NCI-H1092 (cell line): ENCODE results near the gene NRIP2.

Experiments used
- DNase-seq: peaks from one replicate; lab custom pipeline; 2025; lab: John Stamatoyannopoulos, UW

NRIP2 gene

DNA sequence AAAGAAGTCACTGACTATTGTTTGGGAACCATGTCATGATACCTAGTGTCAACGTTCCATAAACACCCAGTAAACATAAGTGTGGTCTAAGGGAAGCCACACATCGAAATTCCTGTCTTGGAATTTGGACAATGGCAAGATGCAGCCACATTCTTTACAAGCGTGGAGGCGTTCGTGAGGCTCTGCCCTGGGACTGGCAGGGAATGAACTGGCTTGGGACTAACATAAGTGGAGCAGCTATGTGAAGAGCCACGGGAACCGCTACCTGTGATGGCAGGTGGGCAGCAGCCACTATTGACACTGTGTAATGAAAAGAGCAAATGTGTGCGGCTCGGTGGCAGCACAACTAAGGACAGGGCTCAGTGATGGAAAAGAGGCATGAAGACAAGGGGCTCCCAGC is 10.0 kb upstream of the NRIP2 start:
- DNase-seq: no peak

DNA sequence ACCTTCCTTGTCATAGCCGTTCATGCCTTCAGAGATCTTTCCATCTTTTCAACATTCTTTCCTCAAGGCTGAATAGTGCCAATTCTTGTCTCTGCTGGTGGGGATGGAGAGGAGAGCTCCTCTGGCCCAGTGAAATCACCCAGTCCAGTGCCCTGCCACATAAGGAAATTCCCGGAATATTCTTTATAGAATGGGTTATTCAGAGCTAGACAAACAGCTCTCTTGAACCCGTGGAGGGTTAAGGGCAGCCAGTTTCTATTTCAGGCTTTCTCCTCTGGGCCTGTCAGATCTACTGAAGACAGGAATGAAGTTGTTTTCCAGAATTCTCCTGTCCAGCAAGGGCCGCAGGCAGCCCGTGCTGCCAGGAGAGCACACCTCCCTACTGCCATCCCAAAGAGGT is 8.1 kb upstream of the NRIP2 start:
- DNase-seq: no peak

DNA sequence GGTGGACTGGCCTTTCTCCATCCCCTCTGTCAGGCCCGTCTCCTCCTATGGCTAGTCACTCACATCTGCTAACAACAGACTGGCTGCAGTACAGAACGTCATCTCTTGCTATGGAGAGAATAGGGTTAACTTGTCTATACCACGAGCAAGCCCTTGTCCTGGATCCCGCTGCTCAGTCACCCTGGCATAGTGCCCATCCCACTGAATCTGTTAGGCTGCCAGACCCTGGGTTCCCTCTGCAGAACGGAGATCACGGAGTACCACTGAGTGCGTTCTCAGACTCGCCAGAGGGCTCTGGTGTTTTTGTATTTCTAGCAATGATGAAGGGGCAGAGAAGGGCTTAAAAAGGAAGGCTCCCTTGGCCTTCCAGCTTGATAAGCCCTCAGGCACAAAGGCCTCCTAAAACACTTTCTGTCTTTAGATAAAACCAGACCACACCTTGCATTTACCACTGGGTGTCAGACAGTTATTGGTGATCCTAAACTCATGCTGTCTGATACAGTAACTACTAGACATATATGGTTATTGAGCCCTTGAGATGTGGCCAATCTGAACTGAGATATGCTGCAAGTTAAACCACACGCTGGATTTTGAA is 6.3 kb upstream of the NRIP2 start:
- no peak for DNase-seq

DNA sequence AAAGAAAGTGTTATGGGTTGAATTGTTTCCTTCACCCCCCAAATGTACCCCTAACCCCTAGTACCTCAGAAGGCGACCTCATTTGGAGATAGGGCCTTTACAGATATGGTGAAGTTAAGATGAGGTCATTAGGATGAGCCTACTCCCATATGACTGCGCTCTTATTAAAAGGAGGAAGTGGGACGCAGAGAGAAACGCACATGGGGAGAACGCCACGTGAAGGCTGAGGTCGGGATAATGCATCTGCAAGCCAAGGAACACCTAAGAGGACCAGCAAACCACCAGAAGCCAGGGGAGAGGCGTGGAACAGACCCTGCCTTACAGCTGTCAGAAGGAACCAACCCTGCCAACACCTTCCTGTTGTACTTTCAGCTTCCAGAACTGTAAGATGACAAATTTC is 1.7 kb upstream of the NRIP2 start:
- no peak for DNase-seq

DNA sequence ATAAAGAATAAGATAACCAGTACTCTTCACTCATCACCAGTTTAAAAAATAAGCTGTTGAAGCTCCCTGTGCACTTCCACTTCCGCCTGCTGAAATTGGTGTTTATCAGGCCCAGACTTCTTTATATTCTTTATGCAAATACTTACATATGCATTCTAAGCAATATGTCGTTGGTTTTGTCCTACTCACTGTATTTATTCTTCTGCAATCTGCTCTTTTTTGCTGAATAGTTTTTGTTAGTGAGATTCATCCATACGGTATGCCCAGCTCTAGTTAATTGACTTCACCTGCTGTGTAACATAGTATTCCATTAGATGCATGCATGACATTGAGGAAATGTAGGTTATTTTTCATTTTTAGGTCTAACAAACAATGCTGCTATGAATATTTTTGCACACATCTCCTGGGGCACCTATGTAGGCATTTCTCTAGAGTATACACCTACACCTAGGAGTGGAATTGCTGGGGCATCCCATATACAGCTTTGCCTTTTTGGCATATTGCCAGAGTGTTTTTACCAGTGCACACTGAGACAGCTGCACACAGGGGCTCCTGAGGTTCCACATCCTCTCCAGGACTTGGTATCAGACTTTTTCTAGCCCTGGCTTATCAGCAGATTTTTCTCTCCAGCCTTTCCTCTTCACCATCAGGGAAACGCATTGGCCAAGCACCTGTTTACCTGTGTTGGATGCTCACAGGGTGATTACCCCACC is 1.0 kb upstream of the NRIP2 start:
- DNase-seq: no peak

DNA sequence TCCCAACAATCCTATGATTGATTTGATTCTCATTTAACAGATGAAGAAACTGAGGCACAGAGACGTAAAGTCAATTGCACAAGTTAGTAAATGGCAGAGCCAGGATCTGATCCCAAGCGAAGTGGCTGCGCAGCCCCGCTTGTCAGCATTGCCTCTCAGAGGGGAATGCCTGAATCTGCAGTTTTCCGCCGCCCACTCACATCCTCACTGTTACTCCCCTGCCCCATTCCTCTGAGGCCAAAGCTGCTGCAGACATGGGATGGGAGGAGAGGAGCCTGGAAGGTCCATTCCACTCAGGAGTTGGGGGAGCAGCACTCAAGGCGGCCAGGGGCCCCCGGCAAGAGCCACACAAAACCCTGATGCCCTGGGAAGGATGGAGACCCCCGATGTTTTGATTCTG is 1.0 kb downstream of the NRIP2 start:
- DNase-seq: no peak

DNA sequence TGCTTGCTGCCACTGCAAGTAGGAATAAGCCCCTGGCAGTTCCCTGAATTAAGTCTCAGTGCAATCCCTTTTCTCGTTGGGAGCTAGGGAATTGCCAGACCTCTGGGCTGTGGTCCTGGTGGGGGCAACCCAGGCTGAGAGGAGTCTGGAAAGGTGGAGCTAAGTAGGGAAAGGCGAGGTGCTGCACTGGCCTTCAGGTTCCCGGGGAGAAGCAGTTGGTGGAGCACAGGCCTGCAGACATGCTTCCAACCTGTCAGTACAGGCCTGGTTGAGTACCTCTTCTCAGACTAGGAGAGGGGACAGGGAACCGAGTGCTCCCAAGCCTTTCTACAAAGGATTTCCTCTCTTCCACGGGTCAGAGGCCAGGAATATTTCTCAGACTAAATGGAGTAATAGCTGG is 1.5 kb downstream of the NRIP2 start:
- DNase-seq: no peak

DNA sequence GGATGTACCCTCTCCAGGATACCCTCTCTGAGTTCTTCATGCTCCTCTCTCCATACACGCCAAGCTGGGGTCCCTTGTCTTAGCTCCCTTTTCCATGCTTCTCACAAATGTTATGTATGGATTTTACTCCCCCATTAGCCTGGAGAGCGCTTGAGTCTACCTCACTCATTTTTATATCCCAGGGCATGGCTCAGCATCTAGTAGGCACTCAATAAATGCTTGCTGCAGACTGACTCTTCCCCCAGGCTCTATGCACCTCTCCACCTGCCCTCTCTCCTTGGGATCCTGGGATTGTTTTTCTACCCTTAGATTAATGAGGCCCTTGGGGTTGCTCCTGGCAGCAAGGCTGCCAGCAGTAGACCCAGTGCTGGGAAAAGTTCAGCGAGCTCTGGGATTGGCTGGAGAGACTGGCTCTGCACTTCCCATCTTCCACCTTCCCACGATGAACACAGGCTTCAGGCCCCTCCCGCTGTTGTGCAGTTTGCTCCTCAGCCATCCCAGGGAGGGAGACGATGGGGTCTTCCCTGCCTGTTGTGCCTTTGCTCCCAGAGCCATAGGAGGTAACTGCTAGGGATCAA is 2.2 kb downstream of the NRIP2 start:
- no peak for DNase-seq

DNA sequence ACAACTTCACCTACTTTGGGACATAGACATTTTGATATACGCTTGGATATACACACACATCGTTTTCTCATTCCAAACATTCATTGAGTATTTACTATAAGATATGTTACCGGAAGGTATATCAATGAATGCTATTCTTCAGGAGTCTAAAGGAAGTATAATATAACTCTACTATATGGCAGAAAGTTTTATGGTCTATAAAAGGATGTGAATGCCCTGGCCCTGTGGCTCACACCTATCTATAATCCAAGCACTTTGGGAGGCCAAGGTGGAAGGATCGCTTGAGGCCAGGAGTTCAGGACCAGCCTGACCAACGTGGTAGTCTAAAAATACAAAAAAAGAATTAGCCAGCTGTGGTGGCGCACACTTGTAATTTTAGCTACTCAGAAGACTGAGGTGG is 5.6 kb downstream of the NRIP2 start:
- no peak for DNase-seq

DNA sequence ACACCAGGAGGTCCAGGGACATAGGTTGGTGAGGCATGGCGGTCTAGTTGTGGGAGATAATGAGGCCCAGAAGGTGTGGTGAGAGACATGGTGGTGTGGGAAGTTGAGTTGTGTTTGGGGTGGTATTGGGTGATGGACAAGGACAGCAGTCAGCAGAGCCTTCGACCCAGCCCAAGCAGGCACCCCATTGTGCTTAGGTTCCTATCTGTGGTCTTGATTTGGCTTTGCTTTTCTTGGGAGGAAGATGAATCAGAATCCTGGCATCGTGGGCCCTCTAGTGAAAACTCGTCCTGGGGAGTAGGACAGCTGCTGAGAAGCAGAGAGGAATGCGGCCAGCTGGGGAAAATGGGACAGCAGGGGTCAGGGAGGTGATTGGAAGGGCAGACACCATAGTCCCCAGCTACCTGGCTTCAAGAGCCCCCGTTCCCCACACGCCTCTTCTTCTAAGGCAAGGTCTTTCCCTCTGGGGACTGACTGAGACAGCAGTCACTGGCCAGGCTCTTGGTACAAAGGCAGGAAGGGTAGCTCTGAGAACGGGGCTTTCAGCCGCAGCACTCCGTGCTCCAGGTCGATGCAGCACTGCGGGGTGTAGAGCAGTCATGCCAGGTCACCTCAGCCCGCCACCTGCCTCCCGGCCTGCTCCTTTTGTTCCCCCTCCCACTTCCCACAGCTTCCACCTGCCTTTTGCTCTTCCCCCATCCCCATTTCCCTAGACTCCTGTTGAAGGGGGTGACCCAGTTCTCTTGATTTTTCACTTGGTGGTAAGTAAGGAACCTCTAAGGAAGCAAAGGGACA is 7.9 kb downstream of the NRIP2 start:
- no peak for DNase-seq

DNA sequence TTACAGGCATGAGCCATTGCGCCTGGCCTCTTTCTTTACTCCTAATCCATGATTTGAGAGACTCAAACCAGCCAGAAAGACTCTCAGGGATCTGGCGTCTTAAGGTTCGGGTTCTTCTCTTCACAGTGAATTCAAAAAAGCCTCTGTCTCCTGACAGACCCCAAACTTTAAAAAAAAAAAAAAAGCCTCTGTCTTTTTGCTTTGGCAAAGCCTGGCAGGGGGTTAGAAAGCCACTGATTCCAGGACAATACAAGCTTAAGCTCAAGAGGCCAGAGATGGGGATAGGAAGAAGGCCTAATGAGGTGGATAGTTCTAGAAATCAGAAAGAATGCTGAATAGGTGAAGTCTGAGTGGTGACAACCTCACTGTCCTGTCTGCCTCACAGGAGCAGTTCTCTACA is 8.8 kb downstream of the NRIP2 start:
- DNase-seq: no peak

DNA sequence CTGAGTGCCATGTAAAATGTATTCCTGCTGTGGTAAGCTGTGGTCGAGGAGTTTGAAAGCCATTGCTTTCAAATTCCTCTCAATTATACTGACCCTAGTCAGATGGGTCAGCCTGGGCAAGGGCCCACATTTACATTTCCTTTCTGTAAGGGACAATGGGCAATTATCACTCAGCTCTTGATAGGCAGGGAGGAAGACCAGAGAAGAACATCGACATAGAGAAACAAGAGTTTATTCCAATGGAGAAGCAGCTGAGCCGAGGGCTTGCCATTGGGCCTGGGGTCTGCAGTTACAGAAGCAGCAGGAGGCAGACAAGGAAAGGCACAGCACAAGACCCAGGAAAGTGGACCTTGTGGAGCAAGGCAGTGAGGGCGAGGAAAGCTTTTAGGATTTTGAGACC is 9.7 kb downstream of the NRIP2 start:
- DNase-seq: no peak

DNA sequence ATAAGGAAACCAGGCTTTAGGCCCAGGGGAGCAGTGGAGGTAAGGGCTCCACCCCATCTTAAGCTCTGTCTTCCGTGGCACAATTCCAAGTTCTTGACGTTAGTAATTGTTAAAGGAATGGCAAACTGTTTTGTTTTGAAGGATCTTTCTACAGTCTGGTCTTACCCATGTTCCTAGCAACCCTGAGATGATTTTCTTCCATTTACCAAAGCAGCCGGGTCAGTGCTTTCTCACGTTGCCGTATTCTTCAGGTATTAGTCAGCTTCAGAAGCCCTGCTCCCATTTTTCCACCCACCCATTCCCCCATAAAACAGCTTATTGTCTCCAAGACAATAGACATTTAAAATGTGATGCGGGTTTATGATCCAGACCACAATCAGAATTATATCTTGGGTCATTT is 10.3 kb downstream of the NRIP2 start:
- no peak for DNase-seq

DNA sequence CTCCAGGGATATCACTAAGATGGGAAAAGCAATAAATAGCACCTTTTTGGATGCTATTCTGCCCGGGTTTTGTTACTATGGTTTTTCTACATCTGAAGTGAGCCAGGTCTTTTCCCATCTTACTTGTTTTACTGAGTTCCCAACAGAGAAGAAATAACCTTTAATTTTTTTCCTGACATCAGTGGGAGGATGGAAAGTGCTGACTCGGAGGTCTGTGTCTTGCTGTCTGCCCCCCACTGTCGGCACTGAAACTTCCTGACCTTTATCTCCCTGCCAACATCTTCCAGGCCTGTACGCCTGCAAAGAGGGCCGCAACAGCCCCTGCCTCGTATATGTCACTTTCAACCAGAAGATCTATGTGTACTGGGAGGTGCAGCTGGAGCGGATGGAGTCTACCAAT is 11.4 kb downstream of the NRIP2 start:
- DNase-seq: no peak

DNA sequence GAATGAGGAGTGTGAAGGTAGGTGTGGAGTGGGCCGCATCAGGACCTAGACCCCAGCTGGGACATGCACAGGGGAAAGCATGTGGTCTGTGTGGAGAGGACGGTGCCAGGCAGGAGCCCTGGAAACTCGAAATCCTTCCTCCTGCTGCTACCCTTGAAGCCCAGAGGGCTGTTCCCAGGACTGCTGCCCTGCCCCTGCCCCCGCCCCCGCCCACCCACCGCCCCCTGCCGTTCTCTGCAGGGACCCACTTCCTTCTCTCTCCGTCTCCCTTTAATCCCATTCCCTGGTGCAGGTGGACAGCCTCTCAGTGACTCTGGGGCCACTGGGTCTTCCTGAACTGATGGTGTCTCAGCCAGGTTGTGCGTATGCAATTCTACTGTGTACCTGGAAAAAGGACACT is 14.4 kb downstream of the NRIP2 start:
- DNase-seq: no peak

DNA sequence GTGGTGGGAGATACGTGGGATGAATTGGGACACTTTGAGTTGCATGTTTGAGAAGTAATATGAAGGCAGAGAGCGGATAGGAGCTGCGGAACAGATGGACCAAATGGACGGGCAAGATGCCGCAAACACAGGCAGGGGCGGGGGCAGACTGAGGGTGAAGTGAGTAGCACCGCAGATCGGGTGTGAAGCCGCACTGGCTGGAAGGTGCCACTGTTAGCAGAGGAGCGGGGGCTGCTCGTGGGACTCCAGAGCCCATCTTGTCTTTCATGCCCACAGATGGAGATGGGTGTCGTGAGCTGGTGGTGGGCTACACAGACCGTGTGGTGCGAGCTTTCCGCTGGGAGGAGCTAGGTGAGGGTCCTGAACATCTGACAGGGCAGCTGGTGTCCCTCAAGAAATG is 15.0 kb downstream of the NRIP2 start:
- DNase-seq: no peak

DNA sequence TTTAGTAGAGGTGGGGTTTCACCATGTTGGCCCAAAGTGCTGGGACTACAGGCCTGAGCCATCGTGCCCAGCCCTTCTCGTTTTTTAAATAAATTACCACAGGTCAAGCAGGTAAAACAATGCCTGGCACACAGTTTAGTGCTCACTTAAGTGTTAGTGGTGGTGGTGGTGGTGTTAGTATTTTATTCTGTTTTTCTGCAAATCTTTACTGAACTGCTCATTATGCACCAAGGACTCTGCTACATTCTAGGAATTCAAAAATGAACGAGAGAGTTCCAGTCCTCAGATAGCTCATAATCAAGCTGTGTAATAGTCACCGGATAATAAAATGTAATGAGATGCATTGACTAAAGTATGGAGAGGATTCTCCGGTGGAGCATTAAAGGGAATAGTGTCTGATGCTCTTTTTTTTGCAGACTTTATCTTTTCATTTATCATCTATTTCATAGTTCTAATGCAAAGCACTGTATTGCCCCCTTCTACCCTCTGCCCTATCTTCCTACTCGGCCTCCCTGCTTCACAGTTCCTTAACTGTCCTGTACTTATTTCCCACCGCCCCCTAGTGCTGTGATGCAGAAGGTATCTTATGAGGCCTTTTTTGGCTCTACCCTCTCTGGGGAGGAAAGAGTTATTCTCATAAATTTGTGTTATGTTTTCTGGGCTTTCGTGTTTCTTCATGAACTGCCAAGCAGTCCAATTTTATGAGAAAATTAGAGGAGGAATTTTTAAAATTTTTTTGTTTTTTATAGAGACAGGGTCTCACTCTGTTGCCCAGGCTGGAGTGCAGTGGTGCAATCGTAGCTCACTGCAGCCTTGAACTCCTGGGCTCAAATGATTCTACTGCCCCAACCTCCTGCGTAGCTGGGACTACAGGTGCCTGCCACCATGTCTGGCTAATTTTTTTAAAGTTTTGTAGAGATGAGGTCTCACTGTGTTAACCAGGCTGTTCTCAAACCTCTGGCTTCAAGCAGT is 21.3 kb downstream of the NRIP2 start:
- peak; percentile 65 for DNase-seq

DNA sequence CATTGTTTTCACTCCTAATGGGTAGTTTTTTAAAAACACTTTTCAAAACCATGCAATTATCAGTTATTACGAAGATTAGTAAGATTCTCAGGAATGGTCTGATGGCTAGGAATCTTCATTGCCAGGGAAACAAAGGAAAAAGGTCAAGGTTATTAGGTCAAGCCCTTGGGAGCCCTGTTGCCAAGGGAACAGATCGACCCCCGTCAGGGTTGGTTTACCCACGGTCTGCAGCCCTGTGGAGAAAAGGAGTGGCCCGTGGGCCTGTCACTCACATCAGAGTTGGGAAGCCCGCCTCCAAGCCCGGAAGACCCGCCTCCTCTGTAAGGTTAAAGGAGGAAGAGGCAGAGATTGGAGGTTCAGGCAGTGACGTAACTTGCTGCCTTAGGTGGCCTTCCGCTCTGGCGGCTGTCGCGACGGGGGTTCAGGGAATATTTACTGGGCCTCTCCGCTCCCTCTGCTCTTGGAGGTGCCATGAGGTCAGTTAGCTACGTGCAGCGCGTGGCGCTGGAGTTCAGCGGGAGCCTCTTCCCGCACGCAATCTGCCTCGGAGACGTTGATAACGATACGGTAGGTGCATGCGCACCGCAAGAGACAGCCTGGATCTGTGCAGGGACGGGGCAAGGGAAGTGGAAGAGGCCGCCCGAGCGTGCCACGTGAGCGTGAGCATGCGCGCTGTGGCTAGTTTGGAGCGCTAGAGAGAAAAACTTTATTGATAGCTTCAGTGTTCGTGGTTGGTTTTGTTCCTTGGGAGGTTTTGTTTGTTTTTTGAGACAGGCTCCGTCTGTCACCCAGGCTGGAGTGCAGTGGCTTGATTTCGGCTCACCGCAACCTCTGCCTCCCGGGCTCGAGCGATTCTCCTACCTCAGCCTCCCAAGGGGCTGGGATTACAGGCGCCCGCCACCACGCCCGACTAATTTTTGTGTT is 22.3 kb downstream of the NRIP2 start, which contains the start of gene ITFG2:
Gene ITFG2, plus strand, starts transcription at position 379 of the 924 bp plus-strand sequence. Its CDS starts 93 bp downstream, at position 472.
- DNase-seq: peak; percentile 100

DNA sequence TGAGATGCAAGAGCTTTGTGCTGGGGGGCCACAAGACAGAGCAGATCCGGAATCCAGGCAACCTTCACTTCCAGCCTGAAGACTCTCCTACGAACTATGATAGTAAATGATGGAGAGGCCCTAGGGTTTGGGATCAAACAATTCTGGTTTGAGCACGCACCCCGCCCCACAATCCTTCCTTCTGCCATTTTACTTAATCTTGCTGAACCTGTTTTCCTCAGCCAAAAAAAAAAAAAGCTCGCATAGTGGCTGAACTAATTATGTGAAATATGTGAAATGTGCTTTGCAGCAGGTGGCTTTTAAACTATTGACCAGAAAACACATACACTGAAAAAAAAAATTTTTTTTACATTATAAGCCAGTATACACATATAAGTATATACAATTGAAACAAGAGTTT is 23.0 kb downstream of the NRIP2 start:
- DNase-seq: no peak

DNA sequence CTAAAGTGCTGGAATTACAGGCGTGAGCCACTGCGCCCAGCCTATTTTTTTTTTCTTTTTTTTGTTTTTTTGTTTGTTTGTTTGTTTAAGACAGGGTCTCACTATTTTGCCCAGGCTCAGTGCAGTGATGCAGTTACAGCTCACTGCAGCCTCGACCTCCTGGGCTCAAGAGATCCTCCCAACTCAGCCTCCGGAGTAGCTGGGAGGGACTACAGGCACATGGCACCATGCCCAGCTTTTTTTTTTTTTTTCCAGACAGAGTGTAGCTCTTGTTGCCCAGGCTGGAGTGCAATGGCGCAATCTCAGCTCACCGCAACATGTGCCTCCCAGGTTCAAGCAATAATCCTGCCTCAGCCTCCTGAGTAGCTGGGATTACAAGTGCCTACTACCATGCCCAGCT is 28.1 kb downstream of the NRIP2 start:
- DNase-seq: no peak

DNA sequence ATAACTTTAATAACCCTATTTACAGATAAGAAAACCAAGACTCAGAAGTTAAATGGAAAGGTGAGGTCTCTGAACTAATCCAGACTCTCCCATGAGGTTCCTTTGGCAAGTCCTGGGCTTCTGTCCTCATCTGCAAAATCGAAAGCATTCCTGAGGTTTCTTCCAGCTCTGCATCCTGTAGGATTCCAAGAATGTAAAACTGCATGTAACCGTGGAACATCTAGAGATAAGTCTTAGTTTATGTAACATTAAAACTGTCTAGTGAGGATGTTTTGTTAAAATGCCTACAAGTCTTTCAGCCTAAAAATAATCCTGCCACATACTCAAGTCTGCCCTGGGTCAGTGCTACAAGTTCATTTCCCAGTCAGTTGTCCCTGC is 29.7 kb downstream of the NRIP2 start:
- no peak for DNase-seq
